ENCODE data around the gene C1QTNF6.

DNA sequence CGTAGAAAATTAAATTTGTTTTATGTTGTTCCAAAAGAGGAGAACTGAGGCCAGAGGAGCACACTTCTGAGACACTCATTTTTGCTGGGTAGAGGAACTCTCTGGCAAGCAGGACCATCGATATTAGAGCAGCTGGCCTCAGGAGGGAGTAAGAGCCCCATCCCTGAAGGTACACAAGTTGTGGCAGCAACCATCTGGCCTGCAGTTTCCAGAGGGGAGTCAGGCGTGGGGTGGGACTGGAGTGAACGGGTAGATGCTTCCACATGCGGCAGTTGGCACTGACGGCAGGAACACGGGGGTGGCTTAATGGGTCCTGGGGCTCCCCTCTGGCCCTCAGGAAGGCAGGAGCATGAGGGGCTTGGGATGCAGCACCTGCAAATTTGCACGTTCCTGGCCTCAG lies 37.4 kb upstream of the C1QTNF6 start:
- TF ChIP-seq, protein P1, sequence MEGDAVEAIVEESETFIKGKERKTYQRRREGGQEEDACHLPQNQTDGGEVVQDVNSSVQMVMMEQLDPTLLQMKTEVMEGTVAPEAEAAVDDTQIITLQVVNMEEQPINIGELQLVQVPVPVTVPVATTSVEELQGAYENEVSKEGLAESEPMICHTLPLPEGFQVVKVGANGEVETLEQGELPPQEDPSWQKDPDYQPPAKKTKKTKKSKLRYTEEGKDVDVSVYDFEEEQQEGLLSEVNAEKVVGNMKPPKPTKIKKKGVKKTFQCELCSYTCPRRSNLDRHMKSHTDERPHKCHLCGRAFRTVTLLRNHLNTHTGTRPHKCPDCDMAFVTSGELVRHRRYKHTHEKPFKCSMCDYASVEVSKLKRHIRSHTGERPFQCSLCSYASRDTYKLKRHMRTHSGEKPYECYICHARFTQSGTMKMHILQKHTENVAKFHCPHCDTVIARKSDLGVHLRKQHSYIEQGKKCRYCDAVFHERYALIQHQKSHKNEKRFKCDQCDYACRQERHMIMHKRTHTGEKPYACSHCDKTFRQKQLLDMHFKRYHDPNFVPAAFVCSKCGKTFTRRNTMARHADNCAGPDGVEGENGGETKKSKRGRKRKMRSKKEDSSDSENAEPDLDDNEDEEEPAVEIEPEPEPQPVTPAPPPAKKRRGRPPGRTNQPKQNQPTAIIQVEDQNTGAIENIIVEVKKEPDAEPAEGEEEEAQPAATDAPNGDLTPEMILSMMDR (IDR thresholded peaks at IDR 0.05 in 8 of 11, conservative IDR thresholded peaks at IDR 0.05 in 3 of 11) = peak in 2 of 11 experiments; percentile 22 to 34
- TF ChIP-seq POLR2A (IDR thresholded peaks at IDR 0.05) (no peak), POLR2AphosphoS5 (IDR thresholded peaks at IDR 0.05) (peak in 1 of 3 donors; percentile 44)

All from spleen (tissue), 7 donors.